Chondrocyte (in vitro differentiated cells): ENCODE data around the gene CIROP. TPM values are rescaled to one million over a fixed set of nuclear protein-coding genes. Genes with fewer than 3 reads are reported as not detected.

Experiments
- DNase-seq: peaks from one replicate; pipeline ENCODE4 v3.0.0; 2021; ENCODE audit warnings: mixed read lengths, low spot score
- H3K27ac Mint-ChIP-seq: one replicate; pipeline ENCODE4 v1.8.0; 2021; ENCODE audit warnings: mild to moderate bottlenecking, moderate library complexity, mixed read lengths; ENCODE audit not compliant: unreplicated experiment
- H3K27me3 Mint-ChIP-seq: 2 replicates; pipeline ENCODE4 v1.8.0; 2021; ENCODE audit warnings: low read depth, mixed read lengths
- H3K36me3 Mint-ChIP-seq: 2 replicates; pipeline ENCODE4 v1.8.0; 2021; ENCODE audit warnings: low read depth, mixed read lengths
- H3K4me1 Mint-ChIP-seq: 2 replicates; pipeline ENCODE4 v1.8.0; 2021; ENCODE audit warnings: low read depth, mild to moderate bottlenecking, mixed read lengths
- H3K4me3 Mint-ChIP-seq: one replicate; pipeline ENCODE4 v1.8.0; 2021; ENCODE audit warnings: mild to moderate bottlenecking, moderate library complexity, mixed read lengths; ENCODE audit not compliant: unreplicated experiment
- H3K9me3 Mint-ChIP-seq: 2 replicates; pipeline ENCODE4 v1.8.0; 2021; ENCODE audit warnings: low read depth, mixed read lengths
- total RNA-seq: library from RNA; stranded (reverse); gene quantifications from 3 replicates; pipeline ENCODE4 v1.2.1, GENCODE V29; 2021
- TF ChIP-seq, protein P1 (sequence below): fragments of 200-600 bp; sonication (generic); IDR thresholded peaks from 2 replicates; pipeline ENCODE4 v1.5.0; 2021; ENCODE audit warnings: antibody characterized with exemption, mild to moderate bottlenecking, moderate library complexity

Gene CIROP
- total RNA-seq, 1 donor from 2014 or later, result not detected

DNA sequence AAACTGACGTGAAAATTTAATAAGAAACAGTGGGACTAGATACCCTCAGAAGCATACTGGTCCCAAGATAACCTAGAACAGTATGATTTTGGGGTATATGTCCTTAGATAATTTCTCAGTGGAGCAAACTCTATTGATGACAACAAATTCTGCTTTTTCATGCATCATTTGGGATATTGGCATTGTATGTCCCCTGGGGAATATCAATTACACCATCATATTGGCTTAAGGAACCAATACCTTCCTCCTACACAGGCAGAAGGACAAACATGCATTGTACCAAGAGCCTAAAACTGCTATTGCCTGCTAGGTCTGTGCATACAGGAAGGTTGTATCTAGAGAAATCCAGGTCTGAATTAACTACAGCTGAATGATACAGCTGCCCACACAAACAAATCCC is 29.9 kb downstream of the CIROP start:
- H3K36me3 Mint-ChIP-seq, result peaks cover 23% of the 10 kb centered on the region
- H3K4me1 Mint-ChIP-seq, result peaks cover 43% of the 10 kb centered on the region
- H3K9me3 Mint-ChIP-seq, result no peaks in the 10 kb centered on the region
- H3K27me3 Mint-ChIP-seq, result no peaks in the 10 kb centered on the region
- no peak overlapping the region for H3K4me3 Mint-ChIP-seq
- DNase-seq, result no peak
- TF ChIP-seq, protein P1, sequence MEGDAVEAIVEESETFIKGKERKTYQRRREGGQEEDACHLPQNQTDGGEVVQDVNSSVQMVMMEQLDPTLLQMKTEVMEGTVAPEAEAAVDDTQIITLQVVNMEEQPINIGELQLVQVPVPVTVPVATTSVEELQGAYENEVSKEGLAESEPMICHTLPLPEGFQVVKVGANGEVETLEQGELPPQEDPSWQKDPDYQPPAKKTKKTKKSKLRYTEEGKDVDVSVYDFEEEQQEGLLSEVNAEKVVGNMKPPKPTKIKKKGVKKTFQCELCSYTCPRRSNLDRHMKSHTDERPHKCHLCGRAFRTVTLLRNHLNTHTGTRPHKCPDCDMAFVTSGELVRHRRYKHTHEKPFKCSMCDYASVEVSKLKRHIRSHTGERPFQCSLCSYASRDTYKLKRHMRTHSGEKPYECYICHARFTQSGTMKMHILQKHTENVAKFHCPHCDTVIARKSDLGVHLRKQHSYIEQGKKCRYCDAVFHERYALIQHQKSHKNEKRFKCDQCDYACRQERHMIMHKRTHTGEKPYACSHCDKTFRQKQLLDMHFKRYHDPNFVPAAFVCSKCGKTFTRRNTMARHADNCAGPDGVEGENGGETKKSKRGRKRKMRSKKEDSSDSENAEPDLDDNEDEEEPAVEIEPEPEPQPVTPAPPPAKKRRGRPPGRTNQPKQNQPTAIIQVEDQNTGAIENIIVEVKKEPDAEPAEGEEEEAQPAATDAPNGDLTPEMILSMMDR, result no peak
- H3K27ac Mint-ChIP-seq, result no peak overlapping the region

- peaks cover 35% of the 10 kb centered on the region for H3K4me1 Mint-ChIP-seq
- no peaks in the 10 kb centered on the region for H3K9me3 Mint-ChIP-seq
- peak overlapping the region; percentile 95 for H3K27ac Mint-ChIP-seq
- peak overlapping the region; percentile 86 for H3K4me3 Mint-ChIP-seq
- TF ChIP-seq, protein P1, result no peak
- H3K27me3 Mint-ChIP-seq, result no peaks in the 10 kb centered on the region
- peaks cover 12% of the 10 kb centered on the region for H3K36me3 Mint-ChIP-seq
- DNase-seq, result no peak
Measured at GRCh38 chr14:23071921-23072539, 32.8 kb downstream of the CIROP start.

DNA sequence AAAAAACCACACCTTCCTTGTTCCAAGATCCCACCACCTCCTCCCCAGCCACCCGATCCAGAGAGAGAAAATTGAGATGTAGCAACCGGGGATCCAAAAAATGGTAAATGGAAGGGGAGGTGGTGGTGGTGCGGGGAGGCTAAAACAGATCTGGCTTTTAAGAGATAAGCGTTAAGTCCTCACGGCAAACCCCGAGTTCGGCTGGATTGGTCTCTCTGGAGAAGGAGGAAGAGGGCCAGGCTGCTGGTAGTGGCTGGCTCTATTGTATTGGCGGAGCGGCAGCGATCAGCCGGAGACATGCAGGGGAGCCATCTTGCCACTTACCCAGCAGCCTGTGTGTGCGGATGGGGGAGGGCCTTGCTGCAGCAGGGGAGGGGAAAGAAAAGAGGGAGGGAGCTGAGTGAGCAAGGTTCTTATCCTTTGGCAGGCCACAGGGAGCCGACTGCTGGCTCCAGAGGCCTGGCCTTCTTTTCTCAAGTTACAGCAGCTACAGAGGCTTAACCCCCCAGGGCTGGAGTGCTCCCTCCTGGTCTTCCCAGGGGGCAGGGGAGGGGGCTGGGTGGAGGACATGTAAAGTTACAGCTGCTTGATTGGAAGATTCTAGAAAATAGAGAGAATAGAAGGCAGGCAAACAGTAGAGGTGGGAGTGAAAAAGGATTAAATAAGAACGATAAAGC is 33.4 kb downstream of the CIROP start:
- TF ChIP-seq, protein P1, result no peak
- H3K4me3 Mint-ChIP-seq, result peak overlapping the region; percentile 86
- peaks cover 35% of the 10 kb centered on the region for H3K4me1 Mint-ChIP-seq
- peaks cover 13% of the 10 kb centered on the region for H3K36me3 Mint-ChIP-seq
- DNase-seq, result no peak
- peak overlapping the region; percentile 95 for H3K27ac Mint-ChIP-seq
- no peaks in the 10 kb centered on the region for H3K9me3 Mint-ChIP-seq
- no peaks in the 10 kb centered on the region for H3K27me3 Mint-ChIP-seq

DNA sequence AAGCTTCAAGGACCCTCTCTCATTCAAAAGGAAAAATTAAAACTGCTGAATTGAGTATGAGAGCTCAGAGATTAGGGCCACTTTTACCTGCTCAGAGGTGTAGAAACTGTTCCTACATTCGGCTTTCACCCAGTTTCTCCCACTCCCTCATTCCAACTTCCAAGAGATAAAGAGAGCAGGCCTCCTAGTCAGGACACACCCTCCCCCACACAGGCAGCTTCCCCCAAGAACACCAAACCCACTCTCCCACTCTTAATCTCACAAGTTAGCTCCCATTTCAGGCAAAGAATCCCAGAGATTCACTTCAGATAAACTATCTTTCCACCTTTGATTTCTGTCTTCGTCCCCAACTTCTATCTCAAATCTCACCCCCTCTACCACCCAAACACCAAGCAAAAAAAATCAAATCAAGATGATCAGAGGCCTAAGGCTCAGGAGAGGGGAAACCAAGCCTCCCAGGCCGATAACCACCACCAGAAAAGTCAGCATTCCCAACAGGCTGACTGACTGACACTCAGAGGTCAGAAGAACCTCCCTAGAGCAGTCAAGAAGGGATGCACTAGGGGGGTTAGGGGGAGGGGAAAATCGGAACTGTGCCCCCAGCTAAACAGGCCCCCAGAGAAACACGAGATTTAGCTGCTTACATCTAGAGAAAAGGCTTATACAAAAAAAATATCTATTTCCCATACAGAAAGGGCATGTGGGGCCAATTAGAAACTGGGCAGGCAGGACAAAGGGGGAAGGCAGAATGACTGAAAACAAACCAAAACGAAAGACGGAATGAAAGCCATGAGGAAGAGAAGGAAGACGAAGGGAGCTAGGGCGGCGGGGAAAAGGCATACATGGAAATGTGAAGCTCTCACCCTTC is 34.3 kb downstream of the CIROP start:
- Mint-ChIP-seq H3K27ac (peak overlapping the region; percentile 95), H3K4me3 (peak overlapping the region; percentile 86), H3K36me3 (peaks cover 18% of the 10 kb centered on the region), H3K9me3 (no peaks in the 10 kb centered on the region), H3K4me1 (peaks cover 40% of the 10 kb centered on the region), H3K27me3 (no peaks in the 10 kb centered on the region)
- no peak for DNase-seq
- TF ChIP-seq, protein P1, result no peak

GRCh38 chr14:23069413-23069806 is 35.4 kb downstream of the CIROP start:
- TF ChIP-seq, protein P1, result no peak
- Mint-ChIP-seq H3K36me3 (peaks cover 16% of the 10 kb centered on the region), H3K27ac (peak overlapping the region; percentile 36), H3K9me3 (no peaks in the 10 kb centered on the region), H3K27me3 (no peaks in the 10 kb centered on the region), H3K4me3 (no peak overlapping the region), H3K4me1 (peaks cover 40% of the 10 kb centered on the region)
- no peak for DNase-seq
